ENCODE results near the gene COL19A1.

- no peak for TF ChIP-seq POLR2A (IDR thresholded peaks at IDR 0.05)
- TF ChIP-seq CTCF (IDR thresholded peaks at IDR 0.05): no peak
- TF ChIP-seq EP300 (IDR thresholded peaks at IDR 0.05): no peak
Observed at GRCh38 chr6:69817358-69817757, 49.0 kb upstream of the COL19A1 start.

All from ovary (tissue), 3 donors.